AG04449 (cell line): ENCODE data around the gene PPP3R2.
"Not testable (repeated sequence)": the region's sequence is repeated elsewhere in the genome, so short reads cannot be mapped to it uniquely, and the experiment has no call there.

Experiments used
- CTCF ChIA-PET: fragments of 350-600 bp; formaldehyde crosslinking; extraction: SDS; loops from one replicate; lab custom pipeline; 2021; ENCODE audit warnings: antibody characterized with exemption; lab: Yijun Ruan, JAX
- POLR2A ChIA-PET: fragments of 400-600, 350-600 bp; formaldehyde crosslinking; extraction: SDS; loops from one replicate; lab custom pipeline; 2020; ENCODE audit warnings: antibody characterized with exemption, inconsistent platforms; lab: Yijun Ruan, JAX
- DNase-seq: peaks from one replicate; pipeline ENCODE4 v3.0.0-alpha.2; 2010; ENCODE audit warnings: low read depth, low spot score
- H3K4me3 ChIP-seq: 2 replicates; pipeline ENCODE4 v1.5.1; 2011; ENCODE audit warnings: low read depth, mild to moderate bottlenecking, control low read depth, low read length
- CTCF ChIP-seq: IDR thresholded peaks from one replicate; pipeline ENCODE4 v1.5.1; 2011; ENCODE audit warnings: mild to moderate bottlenecking, moderate library complexity, low read length, control low read depth, inconsistent platforms; ENCODE audit not compliant: insufficient read depth; ENCODE audit errors: missing control alignments

The PPP3R2 gene

GRCh38 chr9:101562966-101563365 lies 31.8 kb downstream of the PPP3R2 start:
- CTCF ChIA-PET: interaction anchor here (1.2 to 10.2 kb wide), 6 partner anchors 10 to 130 kb away, joined by 3 to 112 read pairs (median 4); no protein-coding TSS in a partner anchor
- H3K4me3 ChIP-seq: no peak overlapping the region
- POLR2A ChIA-PET: no interaction called here
- TF ChIP-seq CTCF: no peak
- no peak for DNase-seq

- ChIA-PET CTCF (interaction anchor here (1.0 to 10.2 kb wide), 2 partner anchors 102 to 113 kb away, joined by 3 to 112 read pairs; no protein-coding TSS in a partner anchor), POLR2A (no interaction called here)
- H3K4me3 ChIP-seq: no peak overlapping the region
These were observed 33.0 kb downstream of the PPP3R2 start for GRCh38 chr9:101561740-101562139.

GRCh38 chr9:101549472-101550098 lies 45.2 kb downstream of the PPP3R2 start:
- H3K4me3 ChIP-seq, DNase-seq, POLR2A ChIA-PET: not testable (repeated sequence)
- CTCF ChIA-PET: interaction anchor here (0.8 to 1.7 kb wide), 7 partner anchors 9 to 101 kb away, joined by 3 to 8 read pairs (median 6); no protein-coding TSS in a partner anchor

More at GRCh38 chr9:101561740-101562139, 33.0 kb downstream of the PPP3R2 start:
- no peak for DNase-seq
- TF ChIP-seq CTCF: no peak

GRCh38 chr9:101543098-101543735 lies 51.6 kb downstream of the PPP3R2 start:
- no peak for DNase-seq
- no peak for TF ChIP-seq CTCF
- ChIA-PET POLR2A (no interaction called here), CTCF (interaction anchor here (0.6 to 27.2 kb wide), 5 partner anchors 9 to 84 kb away, joined by 3 to 975 read pairs (median 5); no protein-coding TSS in a partner anchor)
- H3K4me3 ChIP-seq: no peak overlapping the region
